DMS114 treated with DMSO at 0.1 percent for 48 hours (cell line): Measurements from ENCODE around the gene SF3B2.
A peak's percentile ranks its signal among the peaks of the same experiment; 100 is the strongest.
"Not testable (repeated sequence)": the region's sequence is repeated elsewhere in the genome, so short reads cannot be mapped to it uniquely, and the experiment has no call there.

ENCODE experiments used
- DNase-seq: peaks from one replicate; lab custom pipeline; 2025; ENCODE audit not compliant: unreplicated experiment; lab: John Stamatoyannopoulos, UW

SF3B2 gene, protein sequence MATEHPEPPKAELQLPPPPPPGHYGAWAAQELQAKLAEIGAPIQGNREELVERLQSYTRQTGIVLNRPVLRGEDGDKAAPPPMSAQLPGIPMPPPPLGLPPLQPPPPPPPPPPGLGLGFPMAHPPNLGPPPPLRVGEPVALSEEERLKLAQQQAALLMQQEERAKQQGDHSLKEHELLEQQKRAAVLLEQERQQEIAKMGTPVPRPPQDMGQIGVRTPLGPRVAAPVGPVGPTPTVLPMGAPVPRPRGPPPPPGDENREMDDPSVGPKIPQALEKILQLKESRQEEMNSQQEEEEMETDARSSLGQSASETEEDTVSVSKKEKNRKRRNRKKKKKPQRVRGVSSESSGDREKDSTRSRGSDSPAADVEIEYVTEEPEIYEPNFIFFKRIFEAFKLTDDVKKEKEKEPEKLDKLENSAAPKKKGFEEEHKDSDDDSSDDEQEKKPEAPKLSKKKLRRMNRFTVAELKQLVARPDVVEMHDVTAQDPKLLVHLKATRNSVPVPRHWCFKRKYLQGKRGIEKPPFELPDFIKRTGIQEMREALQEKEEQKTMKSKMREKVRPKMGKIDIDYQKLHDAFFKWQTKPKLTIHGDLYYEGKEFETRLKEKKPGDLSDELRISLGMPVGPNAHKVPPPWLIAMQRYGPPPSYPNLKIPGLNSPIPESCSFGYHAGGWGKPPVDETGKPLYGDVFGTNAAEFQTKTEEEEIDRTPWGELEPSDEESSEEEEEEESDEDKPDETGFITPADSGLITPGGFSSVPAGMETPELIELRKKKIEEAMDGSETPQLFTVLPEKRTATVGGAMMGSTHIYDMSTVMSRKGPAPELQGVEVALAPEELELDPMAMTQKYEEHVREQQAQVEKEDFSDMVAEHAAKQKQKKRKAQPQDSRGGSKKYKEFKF

DNA sequence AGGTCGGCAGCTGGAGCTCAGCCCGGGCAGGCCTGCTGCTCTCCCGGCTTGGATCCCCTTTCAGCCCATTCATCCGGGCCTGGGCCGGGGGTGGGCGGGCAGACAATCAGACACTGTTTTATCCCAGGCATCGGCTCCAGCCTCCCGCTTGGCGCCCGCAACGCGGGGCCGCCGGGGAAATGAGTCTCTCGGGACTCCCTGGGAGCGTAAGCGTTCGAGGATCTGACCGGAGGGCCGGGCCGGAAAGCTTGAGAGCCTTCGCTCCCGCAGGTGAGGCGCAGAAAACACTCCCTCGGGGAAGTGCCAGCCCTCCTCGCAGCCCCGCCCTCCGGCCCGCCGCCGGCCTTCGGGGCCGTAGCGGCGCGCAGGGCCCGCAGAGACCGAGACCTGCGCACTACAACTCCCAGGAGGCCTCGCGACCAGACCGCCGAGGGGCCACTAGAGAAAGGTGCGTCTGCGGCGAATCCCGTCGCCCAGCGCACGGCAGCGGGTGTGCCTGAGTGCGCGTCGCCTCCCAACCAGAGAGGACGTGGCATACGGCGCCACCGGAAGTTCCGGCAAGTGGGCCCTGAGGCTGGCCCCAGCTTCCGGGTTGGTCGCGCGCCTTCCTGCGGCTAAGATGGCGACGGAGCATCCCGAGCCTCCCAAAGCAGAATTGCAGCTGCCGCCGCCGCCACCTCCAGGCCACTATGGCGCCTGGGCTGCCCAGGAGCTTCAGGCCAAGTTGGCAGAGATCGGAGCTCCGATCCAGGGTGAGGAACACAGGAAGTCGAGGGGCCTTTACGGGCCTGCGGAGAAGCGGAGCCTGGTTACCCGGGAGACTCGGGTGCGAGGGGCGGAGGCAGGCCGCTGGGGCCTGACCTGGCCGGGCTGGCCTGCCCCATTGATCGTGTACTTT is at the start of gene SF3B2:
TSS of gene SF3B2 (plus strand) at position 599 of the 898 bp plus-strand sequence. CDS start at position 620, 21 bp downstream.
- DNase-seq, result peak; percentile 97

DNA sequence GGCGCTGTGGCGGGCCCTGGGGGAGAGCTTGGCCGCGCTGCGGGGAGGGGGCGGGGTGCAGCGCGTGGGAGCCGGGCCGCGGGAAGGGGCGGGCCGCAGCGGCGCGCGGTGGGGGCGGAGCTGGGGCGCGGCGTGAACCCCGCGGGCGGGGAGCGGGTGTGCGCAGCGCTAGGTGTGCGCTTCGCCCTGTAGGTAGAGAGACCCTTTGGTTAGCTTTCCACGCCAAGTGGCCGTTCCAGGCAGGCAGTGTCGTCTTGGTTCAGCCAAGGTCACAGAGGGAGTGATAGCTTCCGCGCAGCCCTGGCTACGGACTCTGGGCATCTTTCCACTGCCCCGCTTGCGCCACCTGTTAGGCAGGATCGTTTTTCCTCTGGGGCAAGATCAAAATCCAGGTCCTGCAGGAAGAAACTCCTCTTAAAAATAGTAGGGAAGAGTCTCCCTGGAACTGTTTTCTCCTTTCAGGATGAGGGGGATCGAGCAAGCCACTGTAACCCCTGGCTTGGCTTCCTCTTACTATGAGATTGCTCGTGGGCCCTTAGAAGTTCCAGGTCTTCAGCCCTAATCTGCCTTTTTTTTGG is 49.4 kb upstream of the SF3B2 start:
- DNase-seq, result no peak

GRCh38 chr11:66003291-66003690 is 48.9 kb upstream of the SF3B2 start:
- no peak for DNase-seq

- DNase-seq, result no peak
Observed at GRCh38 chr11:66004186-66004585, 48.0 kb upstream of the SF3B2 start.

- no peak for DNase-seq
Observed at GRCh38 chr11:66006134-66006890, 45.9 kb upstream of the SF3B2 start.

DNA sequence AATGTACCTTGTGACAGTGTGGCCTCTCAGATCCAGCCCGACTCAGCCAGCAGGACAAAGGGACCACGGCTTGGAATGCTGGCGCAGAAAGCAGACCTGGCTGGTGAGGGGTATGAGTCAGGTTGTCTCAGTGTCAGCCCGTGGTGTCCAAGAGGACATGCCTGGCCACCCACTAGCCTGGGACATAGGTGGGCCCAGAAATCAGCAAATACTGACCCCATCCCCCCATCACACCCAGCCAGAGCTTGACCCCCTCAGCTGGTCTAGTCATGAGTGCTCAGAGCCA is 45.3 kb upstream of the SF3B2 start:
- DNase-seq, result no peak

GRCh38 chr11:66007201-66007634 is 44.9 kb upstream of the SF3B2 start:
- DNase-seq, result no peak

- no peak for DNase-seq
Observed at GRCh38 chr11:66008095-66008467, 44.1 kb upstream of the SF3B2 start.

DNA sequence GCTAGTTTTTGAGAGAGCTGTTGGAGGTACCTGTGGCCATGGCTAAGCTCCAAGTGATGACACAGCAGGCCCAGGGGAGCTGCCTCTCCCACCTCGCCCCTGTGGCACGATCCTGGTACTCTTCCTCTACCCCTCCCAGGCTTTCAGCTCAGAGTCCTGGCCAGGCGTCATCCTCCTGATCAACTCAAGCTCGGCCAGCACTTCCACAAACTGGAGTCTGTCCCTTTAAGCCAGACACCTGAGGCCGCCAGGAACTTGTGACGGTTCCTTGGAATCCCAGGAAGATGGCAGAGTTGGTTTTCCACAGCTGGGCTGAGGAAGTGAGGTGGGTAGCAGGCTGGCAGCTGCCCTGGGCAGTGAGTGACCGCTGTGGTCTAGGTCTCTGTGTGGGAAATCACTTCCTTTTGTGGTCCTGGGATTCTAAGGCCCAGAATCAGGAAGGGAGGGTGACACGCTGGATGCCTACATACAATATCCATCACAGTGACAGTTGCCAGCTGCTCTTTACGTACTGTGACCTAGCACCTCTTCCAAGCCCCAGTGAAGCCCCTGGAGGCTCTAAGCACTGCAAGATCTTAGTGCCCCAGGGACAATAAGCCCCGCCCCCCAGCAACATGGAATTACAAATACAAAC is 43.6 kb upstream of the SF3B2 start:
- no peak for DNase-seq

GRCh38 chr11:66010036-66010435 is 42.1 kb upstream of the SF3B2 start:
- DNase-seq, result not testable (repeated sequence)

DNA sequence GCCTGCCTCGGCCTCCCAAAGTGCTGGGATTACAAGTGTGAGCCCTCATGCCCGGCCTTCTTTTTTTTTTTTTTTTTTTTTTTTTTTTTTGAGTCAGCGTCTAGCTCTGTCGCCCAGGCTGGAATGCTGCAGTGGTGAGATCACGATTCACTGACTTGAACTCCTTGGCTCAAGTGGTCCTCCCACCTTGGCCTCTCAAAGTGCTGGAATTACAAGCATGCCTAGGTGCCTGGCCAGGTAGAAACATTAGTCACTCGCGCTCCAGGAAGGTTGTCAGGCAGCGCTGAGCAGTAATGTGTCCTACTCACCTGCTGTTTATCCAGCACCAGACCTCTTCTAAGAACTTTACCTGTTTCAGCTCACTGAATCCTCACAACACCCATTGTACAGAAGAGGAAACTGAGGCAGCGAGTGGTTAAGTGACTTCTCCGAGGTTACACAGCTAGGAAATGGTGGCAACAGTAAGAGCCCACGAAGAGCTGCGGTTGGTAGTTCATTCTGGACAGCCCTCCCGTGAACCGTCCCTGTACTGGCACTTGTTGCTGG is 40.9 kb upstream of the SF3B2 start:
- no peak for DNase-seq

- no peak for DNase-seq
Observed at GRCh38 chr11:66011785-66012303, 40.3 kb upstream of the SF3B2 start, which contains the start of gene CST6. Gene CST6, plus strand, starts transcription at chr11:66012008. Its CDS starts 37 bp downstream, at chr11:66012045.

GRCh38 chr11:66012371-66012945 is 39.7 kb upstream of the SF3B2 start:
- DNase-seq, result no peak

DNA sequence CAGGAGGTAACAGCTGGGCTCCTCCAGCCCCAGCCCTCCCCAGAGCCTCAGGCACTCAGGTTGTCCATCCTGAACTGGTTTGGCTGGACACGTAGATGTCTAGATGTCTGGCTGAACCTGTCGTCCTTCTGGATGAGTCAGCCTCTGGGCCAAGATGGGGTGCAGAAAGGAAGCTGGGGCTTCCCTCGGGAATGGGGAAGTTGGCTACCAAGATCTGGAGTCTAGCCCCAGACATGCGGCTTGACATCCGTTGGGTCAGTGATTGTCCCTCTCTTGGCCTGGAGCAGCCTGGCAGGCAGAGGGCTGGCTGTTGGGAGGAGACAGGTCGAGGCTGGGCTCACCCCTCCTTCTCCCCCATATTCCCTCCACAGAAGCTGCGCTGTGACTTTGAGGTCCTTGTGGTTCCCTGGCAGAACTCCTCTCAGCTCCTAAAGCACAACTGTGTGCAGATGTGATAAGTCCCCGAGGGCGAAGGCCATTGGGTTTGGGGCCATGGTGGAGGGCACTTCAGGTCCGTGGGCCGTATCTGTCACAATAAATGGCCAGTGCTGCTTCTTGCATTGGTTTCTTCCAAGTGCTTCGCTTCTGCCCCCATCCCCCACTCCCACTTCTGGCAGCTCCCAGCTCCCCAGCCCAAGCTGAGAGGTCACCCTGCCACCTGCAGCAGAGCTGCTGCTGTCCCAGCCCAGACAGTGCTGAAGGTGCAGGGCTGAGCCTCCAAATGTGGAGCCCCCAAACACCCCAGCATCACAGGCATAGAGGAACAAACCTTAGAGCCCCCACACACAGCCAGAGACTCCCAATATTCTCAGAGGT is 39.0 kb upstream of the SF3B2 start:
- DNase-seq, result no peak

- DNase-seq, result no peak
Observed at GRCh38 chr11:66013762-66014100, 38.4 kb upstream of the SF3B2 start.

DNA sequence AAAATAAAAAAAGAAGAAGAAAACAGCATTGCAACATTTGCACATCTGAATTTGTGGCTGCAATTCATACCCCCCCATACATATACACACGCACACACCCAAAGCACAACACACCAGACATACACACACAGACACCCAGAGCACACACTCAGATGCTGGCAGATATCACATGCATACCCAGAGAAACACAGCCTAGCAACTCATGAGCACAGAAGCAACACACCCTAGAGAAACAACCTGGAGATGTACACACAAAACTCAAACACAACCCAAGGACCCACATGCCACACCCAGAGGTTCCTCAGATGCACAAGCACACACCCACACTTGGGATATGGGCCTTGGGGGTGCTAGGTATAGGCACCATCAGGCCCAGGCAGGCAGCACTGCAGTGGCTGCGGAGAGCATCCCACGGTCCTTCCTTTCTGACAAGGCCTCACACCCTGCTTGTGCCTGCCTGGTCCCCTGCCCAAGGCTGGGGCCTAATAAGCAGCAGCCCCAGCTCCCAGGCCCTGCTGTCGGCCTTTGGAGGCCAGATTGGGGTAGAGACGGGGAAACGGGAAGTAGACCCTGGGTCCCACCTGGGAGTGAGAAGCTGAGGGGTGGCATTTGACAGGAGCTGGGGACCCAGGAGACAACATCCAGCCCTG is 37.2 kb upstream of the SF3B2 start:
- no peak for DNase-seq

DNA sequence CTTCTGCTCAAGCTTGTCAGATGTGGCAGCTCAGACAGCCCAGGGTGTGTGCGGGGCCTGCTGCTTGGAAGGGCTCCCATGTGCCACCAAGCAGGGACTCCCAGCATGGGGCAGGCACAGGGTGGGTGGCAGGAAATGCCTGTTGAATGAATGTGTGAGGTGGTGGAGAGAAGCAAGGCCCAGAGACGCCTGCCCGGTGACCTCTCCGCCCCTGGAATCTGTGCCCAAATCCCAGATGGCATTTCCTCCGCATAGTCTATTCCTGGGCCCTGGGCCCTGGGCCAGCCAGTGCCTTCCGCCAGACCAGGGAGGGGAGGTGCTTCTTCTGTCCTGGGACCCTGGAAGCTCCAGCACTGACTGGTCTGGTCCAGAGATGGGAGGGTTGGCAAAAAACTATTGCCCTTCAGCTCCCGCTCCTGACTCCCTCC is 36.7 kb upstream of the SF3B2 start:
- DNase-seq, result no peak
